Tibial artery (tissue), 4 donors: ENCODE results near the gene HRH3.

Experiments used
- DNase-seq, 2 donors: peaks; one replicate each; pipeline ENCODE4 v3.0.0-alpha.2; 2019
- H3K27ac ChIP-seq, 2 donors: fragments of 200-600 bp; sonication (generic) in 1 of 2; 1 replicate in 1 of 2; 2 replicates in 1 of 2; pipeline ENCODE4 v1.5.1; 2018 to 2019; ENCODE audit warnings: mild to moderate bottlenecking in 1 of 2
- H3K27me3 ChIP-seq, 2 donors: fragments of 200-600 bp; sonication (generic) in 1 of 2; one replicate each; pipeline versions ENCODE4 v1.5.1 to v1.6.0; 2016 to 2019
- H3K36me3 ChIP-seq, 3 donors: fragments of 200-600 bp; sonication (generic) in 2 of 3; one replicate each; pipeline ENCODE4 v1.5.1; 2016 to 2019; ENCODE audit warnings: mild to moderate bottlenecking in 2 of 3
- H3K4me1 ChIP-seq, 4 donors: fragments of 200-600 bp; sonication (generic) in 2 of 4; 1 replicate in 3 of 4; 2 replicates in 1 of 4; pipeline ENCODE4 v1.5.1; 2016 to 2019
- H3K4me3 ChIP-seq, 2 donors: fragments of 200-600 bp; sonication (generic) in 1 of 2; 1 replicate in 1 of 2; 2 replicates in 1 of 2; pipeline ENCODE4 v1.5.1; 2018 to 2019; ENCODE audit warnings: mild to moderate bottlenecking in 2 of 2
- H3K9me3 ChIP-seq, 3 donors: fragments of 200-600 bp; sonication (generic) in 1 of 3; one replicate each; pipeline ENCODE4 v1.5.1; 2016 to 2019
- CTCF ChIP-seq, 2 experiments: fragments of 200-600 bp in 1 of 2; fragments of 450-650 bp in 1 of 2; IDR thresholded peaks; one replicate each; pipeline ENCODE4 v1.5.1; 2017 to 2019; ENCODE audit warnings: antibody characterized with exemption in 2 of 2, mild to moderate bottlenecking in 1 of 2, moderate library complexity in 1 of 2
- intact Hi-C: fragments of 100-400 bp; cut with DNase I; formaldehyde crosslinking; loops from one replicate; pipeline ENCODE4 v1.15.0; 2023; ENCODE audit warnings: low total_unique reads

The HRH3 gene

GRCh38 chr20:62239278-62239879 lies 19.3 kb upstream of the HRH3 start:
- TF ChIP-seq CTCF (IDR thresholded peaks at IDR 0.05): no peak
- no peaks in the 10 kb centered on the region for H3K9me3 ChIP-seq
- H3K27ac ChIP-seq: peak overlapping the region; percentile 68 to 84
- DNase-seq: no peak
- peak overlapping the region; percentile 79 to 93 for H3K4me3 ChIP-seq
- H3K4me1 ChIP-seq: peaks cover 0 to 30% (median 16%) of the 10 kb centered on the region in 4 donors
- H3K36me3 ChIP-seq: peaks cover 0 to 16% (median 6%) of the 10 kb centered on the region in 3 donors
- intact Hi-C loops: loop anchor here (10.0 kb wide), 1 partner anchor 55 kb away; the partner anchor contains the start of gene MTG2
- peaks cover 0 to 21% of the 10 kb centered on the region in 2 donors for H3K27me3 ChIP-seq

- peak overlapping the region; percentile 68 to 84 for H3K27ac ChIP-seq
- intact Hi-C loops: loop anchor here (10.0 kb wide), 1 partner anchor 54 kb away; the partner anchor contains the start of gene MTG2
- peaks cover 0 to 30% (median 16%) of the 10 kb centered on the region in 4 donors for H3K4me1 ChIP-seq
- H3K36me3 ChIP-seq: peaks cover 0 to 10% (median 0%) of the 10 kb centered on the region in 3 donors
- H3K4me3 ChIP-seq: peak overlapping the region; percentile 79 to 93
- TF ChIP-seq CTCF (IDR thresholded peaks at IDR 0.05): no peak
- H3K27me3 ChIP-seq: peaks cover 0 to 27% of the 10 kb centered on the region in 2 donors
- H3K9me3 ChIP-seq: no peaks in the 10 kb centered on the region
- DNase-seq: no peak
These were observed 18.6 kb upstream of the HRH3 start for GRCh38 chr20:62238569-62239277.

GRCh38 chr20:62237801-62238568 lies 17.9 kb upstream of the HRH3 start, which contains the start of gene OSBPL2:
OSBPL2 (plus strand) TSS chr20:62238521; CDS start chr20:62256185, 17,664 bp downstream.
- peak; percentile 99 to 100 for DNase-seq
- no peak for TF ChIP-seq CTCF (IDR thresholded peaks at IDR 0.05)
- Histone ChIP-seq H3K36me3 (peaks cover 0 to 8% (median 0%) of the 10 kb centered on the region in 3 donors), H3K9me3 (no peaks in the 10 kb centered on the region), H3K4me3 (peak within 1 kb of the TSS; percentile 79 to 93), H3K27me3 (peaks cover 0 to 35% of the 10 kb centered on the region in 2 donors), H3K27ac (peak within 1 kb of the TSS; percentile 68 to 84), H3K4me1 (peaks cover 0 to 30% (median 16%) of the 10 kb centered on the region in 4 donors)
- intact Hi-C loops: loop anchor here (10.0 kb wide), 1 partner anchor 53 kb away; the partner anchor contains the start of gene MTG2

GRCh38 chr20:62237514-62237800 lies 17.4 kb upstream of the HRH3 start:
- intact Hi-C loops: loop anchor here (10.0 kb wide), 1 partner anchor 53 kb away; the partner anchor contains the start of gene MTG2
- Histone ChIP-seq H3K4me1 (peaks cover 0 to 30% (median 16%) of the 10 kb centered on the region in 4 donors), H3K9me3 (no peaks in the 10 kb centered on the region), H3K27ac (peak overlapping the region; percentile 34 to 60), H3K36me3 (peaks cover 0 to 8% (median 0%) of the 10 kb centered on the region in 3 donors), H3K27me3 (peaks cover 0 to 40% of the 10 kb centered on the region in 2 donors), H3K4me3 (peak overlapping the region; percentile 79 to 93)
- TF ChIP-seq CTCF (IDR thresholded peaks at IDR 0.05): no peak
- no peak for DNase-seq

GRCh38 chr20:62236766-62237513 lies 16.9 kb upstream of the HRH3 start:
- peaks cover 0 to 8% (median 0%) of the 10 kb centered on the region in 3 donors for H3K36me3 ChIP-seq
- peaks cover 0 to 45% of the 10 kb centered on the region in 2 donors for H3K27me3 ChIP-seq
- no peak for DNase-seq
- H3K4me3 ChIP-seq: no peak overlapping the region
- H3K4me1 ChIP-seq: peaks cover 0 to 30% (median 16%) of the 10 kb centered on the region in 4 donors
- intact Hi-C loops: loop anchor here (10.0 kb wide), 1 partner anchor 52 kb away; the partner anchor contains the start of gene MTG2
- no peak overlapping the region for H3K27ac ChIP-seq
- no peak for TF ChIP-seq CTCF (IDR thresholded peaks at IDR 0.05)
- no peaks in the 10 kb centered on the region for H3K9me3 ChIP-seq
